OCI-LY1 (cell line): ENCODE measurements around the gene TMEM181.

Experiments used
- H2AFZ ChIP-seq: fragments of 200-600 bp; sonication (generic), shearing (Covaris generic); 2 replicates; pipeline ENCODE4 v1.6.0; 2014; ENCODE audit warnings: antibody characterized with exemption, mild to moderate bottlenecking, low read length
- H3F3A ChIP-seq: fragments of 200-600 bp; sonication (generic), shearing (Covaris generic); 2 replicates; pipeline ENCODE4 v1.6.0; 2014; ENCODE audit warnings: mild to moderate bottlenecking, antibody characterized with exemption, low read length, moderate library complexity; ENCODE audit not compliant: insufficient read depth
- H3K27ac ChIP-seq: fragments of 200-600 bp; sonication (generic); 2 replicates; pipeline ENCODE4 v1.5.1; 2014; ENCODE audit warnings: low read length, mixed run types, mild to moderate bottlenecking, low read depth; ENCODE audit not compliant: poor library complexity, severe bottlenecking
- H3K27me3 ChIP-seq: fragments of 200-600 bp; sonication (generic); 2 replicates; pipeline ENCODE4 v1.6.0; 2014; ENCODE audit warnings: antibody characterized with exemption, mild to moderate bottlenecking, low read length, moderate library complexity; ENCODE audit not compliant: insufficient read depth
- H3K36me3 ChIP-seq: fragments of 200-600 bp; sonication (generic); 2 replicates; pipeline ENCODE4 v1.6.1; 2014; ENCODE audit warnings: mild to moderate bottlenecking, antibody characterized with exemption, low read length, moderate library complexity, mixed read lengths; ENCODE audit not compliant: insufficient read depth
- H3K4me1 ChIP-seq: fragments of 200-600 bp; sonication (generic); 2 replicates; pipeline ENCODE4 v1.5.1; 2014; ENCODE audit warnings: mild to moderate bottlenecking, low read length, moderate library complexity; ENCODE audit not compliant: insufficient read depth, severe bottlenecking
- H3K4me2 ChIP-seq: fragments of 200-600 bp; sonication (generic), shearing (Covaris generic); 2 replicates; pipeline ENCODE4 v1.6.1; 2014; ENCODE audit warnings: low read length
- H3K4me3 ChIP-seq: fragments of 200-600 bp; sonication (generic); 2 replicates; pipeline ENCODE4 v1.5.1; 2014; ENCODE audit warnings: low read length, low read depth, mild to moderate bottlenecking, mixed read lengths; ENCODE audit not compliant: poor library complexity, severe bottlenecking
- H3K79me2 ChIP-seq: fragments of 200-600 bp; shearing (Covaris generic); 2 replicates; pipeline ENCODE4 v1.6.1; 2016; ENCODE audit warnings: mixed run types, low read length, mixed read lengths; ENCODE audit not compliant: insufficient read depth
- H3K9ac ChIP-seq: fragments of 200-600 bp; sonication (generic), shearing (Covaris generic); 2 replicates; pipeline ENCODE4 v1.6.1; 2014; ENCODE audit warnings: mild to moderate bottlenecking, low read length, mixed read lengths
- H3K9me2 ChIP-seq: fragments of 200-600 bp; sonication (generic), shearing (Covaris generic); 2 replicates; pipeline ENCODE4 v1.6.1; 2014; ENCODE audit warnings: low read depth, mild to moderate bottlenecking, low read length, mixed read lengths
- H3K9me3 ChIP-seq: fragments of 200-600 bp; shearing (Covaris generic); 2 replicates; pipeline ENCODE4 v1.6.1; 2014; ENCODE audit warnings: low read length, mixed read lengths
- H4K20me1 ChIP-seq: fragments of 200-600 bp; sonication (generic), shearing (Covaris generic); 2 replicates; pipeline ENCODE4 v1.6.0; 2016; ENCODE audit warnings: mild to moderate bottlenecking, low read length; ENCODE audit not compliant: insufficient read depth
- CTCF ChIP-seq: fragments of 200-600 bp; sonication (generic), shearing (Covaris generic); IDR thresholded peaks from 2 replicates; pipeline ENCODE4 v1.5.1; 2017; ENCODE audit warnings: mild to moderate bottlenecking, antibody characterized with exemption, low read length, moderate library complexity, mixed read lengths
- EZH2 ChIP-seq: fragments of 200-600 bp; sonication (generic), shearing (Covaris generic); IDR thresholded peaks from 2 replicates; pipeline ENCODE4 v1.8.0; 2017; ENCODE audit warnings: borderline replicate concordance, mixed run types, mild to moderate bottlenecking, antibody characterized with exemption, low read length, moderate library complexity, mixed read lengths

Gene TMEM181

GRCh38 chr6:158653577-158654354 lies 93.9 kb downstream of the TMEM181 start:
- H4K20me1 ChIP-seq, result no peaks in the 10 kb centered on the region
- H3K4me3 ChIP-seq, result no peak overlapping the region
- H3K9ac ChIP-seq, result no peak overlapping the region
- no peaks in the 10 kb centered on the region for H3F3A ChIP-seq
- TF ChIP-seq CTCF, result no peak
- no peaks in the 10 kb centered on the region for H3K36me3 ChIP-seq
- peak overlapping the region; percentile 29; the same call in 1 of the 2 replicates for H3K4me2 ChIP-seq
- H3K79me2 ChIP-seq, result no peaks in the 10 kb centered on the region
- H3K27ac ChIP-seq, result no peak overlapping the region
- H3K4me1 ChIP-seq, result peaks cover 18% of the 10 kb centered on the region
- H3K9me2 ChIP-seq, result no peaks in the 10 kb centered on the region
- H2AFZ ChIP-seq, result no peak overlapping the region
- no peaks in the 10 kb centered on the region for H3K9me3 ChIP-seq
- no peaks in the 10 kb centered on the region for H3K27me3 ChIP-seq

- Histone ChIP-seq H4K20me1 (no peaks in the 10 kb centered on the region), H3K36me3 (no peaks in the 10 kb centered on the region), H3K9me3 (no peaks in the 10 kb centered on the region), H3K4me3 (no peak overlapping the region), H3K79me2 (no peaks in the 10 kb centered on the region), H2AFZ (no peak overlapping the region), H3F3A (no peaks in the 10 kb centered on the region), H3K4me1 (peaks cover 16% of the 10 kb centered on the region), H3K9me2 (no peaks in the 10 kb centered on the region), H3K4me2 (no peak overlapping the region), H3K9ac (no peak overlapping the region), H3K27me3 (no peaks in the 10 kb centered on the region), H3K27ac (no peak overlapping the region)
- TF ChIP-seq EZH2 (no peak), CTCF (no peak)
Measured at GRCh38 chr6:158654498-158654897, 94.6 kb downstream of the TMEM181 start.

GRCh38 chr6:158654960-158655489 lies 95.1 kb downstream of the TMEM181 start:
- Histone ChIP-seq H3K27me3 (no peaks in the 10 kb centered on the region), H2AFZ (no peak overlapping the region), H3K9me2 (no peaks in the 10 kb centered on the region), H3K4me3 (no peak overlapping the region), H3K9ac (no peak overlapping the region), H4K20me1 (no peaks in the 10 kb centered on the region), H3K4me1 (peaks cover 11% of the 10 kb centered on the region), H3F3A (no peaks in the 10 kb centered on the region), H3K9me3 (no peaks in the 10 kb centered on the region), H3K36me3 (no peaks in the 10 kb centered on the region), H3K4me2 (no peak overlapping the region), H3K27ac (no peak overlapping the region), H3K79me2 (no peaks in the 10 kb centered on the region)
- TF ChIP-seq CTCF, result no peak
- TF ChIP-seq EZH2, result no peak
